LHCN-M2 (cell line): ENCODE results near the gene LDAH. TPM values are rescaled to one million over a fixed set of nuclear protein-coding genes. Genes with fewer than 3 reads are reported as not detected.
"Not testable (repeated sequence)": the region's sequence is repeated elsewhere in the genome, so short reads cannot be mapped to it uniquely, and the experiment has no call there.

Experiments used
- DNase-seq: peaks from one replicate; pipeline ENCODE4 v3.0.0-alpha.2; 2012; ENCODE audit warnings: low read depth
- total RNA-seq: library from RNA; depleted of rRNA; stranded (reverse); fragments of >200 nt; gene quantifications from 2 replicates; pipeline ENCODE4 v1.2.3, GENCODE V29; 2014

The LDAH gene
- total RNA-seq, 1 experiment from 2014 or later: 24.3 TPM

DNA sequence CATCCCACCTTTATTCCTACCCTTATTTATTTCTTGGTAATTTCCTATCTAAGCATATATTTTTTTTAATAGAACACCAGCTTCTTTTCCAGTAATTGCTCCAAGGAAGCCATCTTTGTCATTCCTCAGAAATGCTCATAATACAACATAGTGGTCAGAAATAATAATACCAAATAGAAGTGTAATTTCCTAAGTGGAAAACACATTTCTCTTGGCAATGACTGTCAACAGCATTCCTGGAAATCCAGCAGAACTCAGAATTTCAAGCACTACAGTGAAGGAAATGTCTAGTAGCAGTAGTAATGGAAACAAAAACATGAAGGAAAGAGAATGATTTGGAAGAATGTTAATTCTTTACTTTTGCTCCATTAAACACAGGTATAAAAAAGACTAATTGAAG, 99.4 kb downstream of the LDAH start:
- DNase-seq: no peak

DNA sequence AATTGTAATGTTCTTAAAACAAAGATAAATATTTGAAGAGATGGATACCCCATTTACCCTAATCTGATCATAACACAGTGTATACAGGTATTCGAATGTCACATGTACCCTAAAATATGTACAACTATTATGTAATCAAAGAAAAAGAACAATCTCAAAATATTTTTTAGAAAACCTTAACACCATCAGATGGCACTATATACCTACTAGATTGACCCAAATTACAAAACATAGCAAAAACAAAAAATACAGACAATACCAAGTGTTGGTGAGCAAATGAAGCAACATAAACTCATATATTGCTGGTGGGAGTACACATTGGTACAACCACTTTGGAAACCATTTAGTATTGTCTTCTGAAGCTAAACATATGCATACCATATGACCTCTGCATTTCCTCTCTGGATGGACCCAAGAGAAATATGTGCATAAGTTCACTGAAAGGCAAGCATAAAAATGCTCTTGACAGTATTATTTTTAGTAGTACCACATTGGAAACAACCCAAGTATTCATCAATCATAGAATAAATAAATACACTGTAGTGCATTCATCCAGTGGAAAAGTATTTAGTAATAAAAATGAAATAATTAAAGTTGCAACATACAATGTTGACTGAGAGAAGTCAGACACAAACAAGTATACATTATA, 100.2 kb downstream of the LDAH start:
- no peak for DNase-seq

DNA sequence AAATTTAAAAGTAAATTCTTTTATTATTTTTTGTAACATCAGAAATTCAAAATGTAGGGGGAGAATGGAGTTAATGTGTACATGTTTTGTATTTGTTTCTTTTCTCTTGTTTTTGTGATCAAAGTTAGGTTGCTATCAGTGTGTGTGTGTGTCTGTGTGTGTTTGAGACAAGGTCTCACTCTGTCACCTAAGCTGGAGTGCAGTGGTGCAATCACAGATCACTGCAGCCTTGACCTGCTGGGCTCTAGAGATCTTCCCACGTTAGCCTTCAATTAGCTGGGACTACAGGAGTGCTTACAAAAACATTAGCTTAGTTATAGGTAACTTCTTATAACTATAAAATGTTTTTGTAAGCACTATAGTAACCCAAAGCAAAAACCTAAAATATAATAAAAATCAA, 105.3 kb downstream of the LDAH start:
- no peak for DNase-seq

DNA sequence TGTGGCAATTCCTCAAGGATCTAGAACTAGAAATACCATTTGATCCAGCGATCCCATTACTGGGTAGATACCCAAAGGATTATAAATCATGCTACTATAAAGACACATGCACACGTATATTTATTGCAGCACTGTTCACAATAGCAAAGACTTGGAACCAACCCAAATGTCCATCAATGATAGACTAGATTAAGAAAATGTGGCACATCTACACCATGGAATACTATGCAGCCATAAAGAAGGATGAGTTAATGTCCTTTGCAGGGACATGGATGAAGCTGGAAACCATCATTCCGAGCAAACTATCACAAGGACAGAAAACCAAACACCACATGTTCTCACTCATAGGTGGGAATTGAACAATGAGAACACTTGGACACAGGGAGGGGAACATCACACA, 106.7 kb downstream of the LDAH start:
- DNase-seq: not testable (repeated sequence)

DNA sequence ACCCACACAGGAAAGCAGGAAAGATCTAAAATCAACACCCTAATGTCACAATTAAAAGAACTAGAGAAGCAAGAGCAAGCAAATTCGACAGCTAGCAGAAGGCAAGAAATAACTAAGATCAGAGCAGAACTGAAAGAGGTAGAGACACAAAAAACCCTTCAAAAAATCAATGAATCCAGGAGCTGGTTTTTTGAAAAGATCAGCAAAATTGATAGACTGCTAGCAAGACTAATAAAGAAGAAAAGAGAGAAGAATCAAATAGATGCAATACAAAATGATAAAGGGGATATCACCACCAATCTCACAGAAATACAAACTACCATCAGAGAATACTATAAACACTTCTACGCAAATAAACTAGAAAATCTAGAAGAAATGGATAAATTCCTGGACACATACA, 108.5 kb downstream of the LDAH start:
- not testable (repeated sequence) for DNase-seq

DNA sequence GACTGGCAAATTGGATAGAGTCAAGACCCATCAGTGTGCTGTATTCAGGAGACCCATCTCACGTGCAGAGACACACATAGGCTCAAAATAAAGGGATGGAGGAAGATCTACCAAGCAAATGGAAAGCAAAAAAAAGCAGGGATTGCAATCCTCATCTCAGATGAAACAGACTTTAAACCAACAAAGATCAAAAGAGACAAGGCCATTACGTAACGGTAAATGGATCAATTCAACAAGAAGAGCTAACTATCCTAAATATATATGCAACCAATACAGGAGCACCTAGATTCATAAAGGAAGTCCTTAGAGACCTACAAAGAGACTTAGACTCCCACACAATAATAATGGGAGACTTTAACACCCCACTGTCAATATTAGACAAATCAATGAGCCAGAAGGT, 109.3 kb downstream of the LDAH start:
- DNase-seq: not testable (repeated sequence)

DNA sequence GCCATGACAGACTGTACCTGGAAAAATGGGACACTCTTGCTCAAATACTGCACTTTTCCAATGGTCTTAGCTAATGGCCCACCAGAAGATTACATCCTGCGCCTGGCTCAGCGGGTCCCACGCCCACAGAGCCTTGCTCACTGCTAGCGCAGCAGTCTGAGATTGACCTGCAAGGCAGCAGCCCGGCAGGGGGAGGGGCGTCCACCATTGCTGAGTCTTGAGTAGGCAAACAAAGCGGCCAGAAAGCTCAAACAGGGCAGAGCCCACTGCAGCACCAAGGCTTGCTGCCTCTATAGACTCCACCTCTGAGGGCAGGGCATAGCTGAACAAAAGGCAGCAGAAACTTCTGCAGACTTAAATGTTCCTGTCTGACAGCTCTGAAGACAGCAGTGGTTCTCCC, 111.3 kb downstream of the LDAH start:
- DNase-seq: not testable (repeated sequence)

DNA sequence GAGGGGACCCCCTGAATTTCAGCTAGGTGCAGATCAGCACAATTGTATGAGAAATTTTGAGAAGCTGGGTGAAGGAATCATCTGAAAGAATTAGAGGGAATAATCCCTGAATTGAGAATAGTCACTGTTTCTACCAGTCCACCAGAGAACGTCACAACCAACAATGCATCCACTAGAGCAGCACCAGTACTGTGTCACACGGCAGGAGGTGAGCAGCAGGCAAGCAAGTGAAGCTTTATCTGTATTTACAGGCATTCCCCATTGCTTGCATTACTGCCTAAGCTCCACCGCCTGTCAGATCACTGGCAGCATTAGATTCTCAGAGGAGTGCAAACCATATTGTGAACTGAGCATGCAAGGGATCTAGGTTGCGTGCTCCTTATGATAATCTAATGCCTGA, 115.3 kb downstream of the LDAH start:
- DNase-seq: no peak

DNA sequence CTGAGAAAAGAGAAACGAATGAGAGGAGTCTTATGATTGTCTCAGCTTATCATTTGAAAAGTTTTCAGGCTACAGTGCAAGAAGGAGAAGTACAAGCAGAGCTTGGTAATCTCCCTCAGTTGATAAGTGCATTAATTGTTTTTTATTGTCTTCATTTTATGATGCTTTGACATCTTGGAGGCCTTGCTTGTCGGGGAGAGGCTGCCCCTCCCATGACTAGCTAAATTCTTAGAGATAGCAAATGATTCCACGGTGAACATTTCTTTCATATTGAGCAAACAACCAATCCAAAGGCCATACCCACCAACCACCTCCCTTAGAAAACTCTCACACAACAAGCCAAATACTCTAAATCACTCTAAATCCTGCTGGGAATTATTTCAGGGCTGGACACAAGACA, 116.1 kb downstream of the LDAH start:
- no peak for DNase-seq

DNA sequence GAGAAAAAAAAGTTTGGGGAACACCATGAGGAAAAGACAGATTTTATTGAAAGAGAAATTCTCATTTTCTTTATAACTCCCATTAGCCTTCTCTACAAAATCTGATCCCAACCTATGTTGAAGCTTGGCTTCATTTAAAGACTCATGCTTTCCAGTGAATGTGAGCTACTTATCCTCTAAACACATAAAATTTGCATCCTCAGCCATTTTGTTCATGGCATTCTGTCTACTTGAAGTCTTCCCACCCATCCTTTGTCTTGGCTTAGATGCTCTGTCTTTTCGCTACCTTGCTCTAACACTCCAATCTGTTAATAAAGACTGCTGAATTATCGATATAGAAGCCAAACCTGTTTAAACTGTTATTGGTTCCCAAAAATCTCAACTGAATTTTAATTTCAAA, 116.7 kb downstream of the LDAH start:
- DNase-seq: no peak

DNA sequence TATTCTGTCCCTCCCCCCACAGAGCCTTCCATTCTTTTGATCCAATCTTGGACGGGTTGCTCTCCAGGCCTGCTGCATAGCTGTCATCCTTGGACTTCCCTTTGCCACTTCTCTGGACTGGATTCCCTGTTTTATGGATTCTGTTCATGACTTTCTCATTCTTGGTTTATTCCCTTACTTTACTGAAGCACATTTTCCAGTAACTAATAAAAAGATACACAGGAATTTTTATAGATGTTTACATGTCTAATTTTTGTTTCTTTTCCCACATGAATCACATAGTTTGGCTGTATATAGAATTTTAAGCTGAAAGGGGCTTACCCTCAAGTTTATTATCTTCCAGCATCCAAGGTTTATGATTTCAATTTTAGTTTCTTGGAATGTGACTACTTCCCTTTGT, 118.0 kb downstream of the LDAH start:
- DNase-seq: no peak

DNA sequence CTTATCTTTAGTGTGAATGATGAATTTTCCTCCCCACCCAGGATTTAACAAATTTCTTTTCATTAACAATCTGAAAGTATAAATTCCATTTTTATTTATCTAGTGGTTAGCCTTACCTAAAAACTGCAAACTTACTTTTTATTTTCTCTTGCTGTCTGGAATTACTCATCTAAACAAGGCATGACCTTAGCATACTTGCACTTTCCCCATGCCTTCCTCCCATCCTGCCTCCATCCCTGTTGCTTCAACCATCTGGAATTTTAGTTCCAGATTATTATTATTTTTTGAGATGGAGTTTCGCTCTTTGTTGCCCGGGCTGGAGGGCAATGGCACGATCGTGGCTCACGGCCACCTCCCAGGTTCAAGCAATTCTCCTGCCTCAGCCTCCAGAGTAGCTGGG, 120.3 kb downstream of the LDAH start:
- DNase-seq: no peak

DNA sequence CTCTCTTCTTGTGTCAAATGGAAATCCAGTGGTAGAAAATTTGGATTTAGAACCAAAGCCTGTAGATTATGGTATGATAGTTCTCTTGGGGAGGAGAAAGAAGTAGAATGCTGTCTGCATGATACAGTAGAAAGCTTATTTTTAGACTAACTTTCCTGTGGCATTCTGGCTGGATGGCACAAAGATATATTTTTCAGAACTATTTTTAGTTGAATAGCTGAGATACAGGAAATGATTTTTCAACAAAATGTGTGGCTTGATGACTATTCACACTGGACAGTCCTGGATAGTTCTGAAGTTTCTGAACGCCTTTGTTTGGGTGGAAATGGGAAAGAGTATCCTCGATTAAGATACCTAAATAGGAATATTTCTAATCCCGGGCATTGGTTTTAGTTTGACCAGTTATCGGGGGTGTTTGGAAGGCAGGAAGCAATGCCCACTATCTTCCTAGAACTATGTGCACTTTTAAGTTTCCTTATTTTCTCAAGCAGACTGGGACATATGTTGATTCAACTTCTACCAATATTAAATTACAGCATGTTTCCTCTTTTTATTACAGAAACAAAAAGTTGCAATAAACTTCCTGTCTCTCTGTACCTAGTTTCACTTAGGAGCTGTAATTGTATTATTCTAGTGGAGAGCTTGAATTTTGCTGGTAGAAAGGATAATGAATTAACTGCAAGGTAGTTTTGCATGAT, 123.8 kb downstream of the LDAH start:
- peak; percentile 35 for DNase-seq

DNA sequence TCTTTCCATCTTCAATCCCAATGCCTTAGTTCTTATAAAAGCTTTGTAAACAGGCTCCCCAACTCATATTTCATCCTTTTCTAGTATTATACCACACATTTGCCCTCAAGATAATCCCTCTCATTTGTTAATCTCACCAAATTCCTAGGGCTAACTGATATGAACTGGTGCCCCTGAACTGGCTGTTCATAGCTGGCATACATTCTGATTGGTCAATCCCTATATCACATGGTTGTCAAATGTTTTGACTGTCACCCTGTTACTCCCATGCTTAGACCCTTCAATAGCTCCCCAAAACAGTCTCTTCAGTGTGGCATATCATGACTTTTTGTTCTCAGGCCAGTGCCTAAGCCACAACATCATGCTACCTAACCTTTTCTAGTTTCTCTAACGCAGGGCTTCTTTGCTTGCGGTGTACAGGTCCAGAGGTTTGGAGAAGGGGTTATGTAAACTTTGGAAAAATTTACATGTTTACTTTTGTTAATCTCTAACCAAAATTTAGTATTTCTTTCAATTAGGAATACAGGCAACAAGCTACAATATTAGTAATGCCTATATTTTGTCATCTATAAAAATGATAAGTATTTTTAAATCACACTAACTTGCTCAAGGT, 125.5 kb downstream of the LDAH start:
- DNase-seq: no peak

DNA sequence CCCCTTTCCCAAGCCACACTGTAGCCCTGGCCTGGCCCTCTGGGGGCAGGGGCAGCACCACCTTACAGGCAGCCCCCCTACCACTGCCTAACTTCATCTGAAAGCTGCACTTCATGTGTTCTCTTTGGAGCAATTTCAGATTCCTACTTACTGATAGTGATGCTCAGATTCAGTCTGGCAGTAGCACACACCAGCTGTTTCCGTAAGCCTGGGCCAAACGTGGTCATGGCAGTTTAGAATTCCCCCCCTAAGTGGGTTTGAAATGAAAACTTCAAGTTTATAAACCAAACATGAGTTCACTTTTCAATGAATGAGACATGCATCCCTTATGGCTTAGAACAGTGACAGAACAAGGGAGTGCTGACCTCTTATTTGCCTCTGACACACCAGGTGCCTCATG, 126.5 kb downstream of the LDAH start:
- no peak for DNase-seq

DNA sequence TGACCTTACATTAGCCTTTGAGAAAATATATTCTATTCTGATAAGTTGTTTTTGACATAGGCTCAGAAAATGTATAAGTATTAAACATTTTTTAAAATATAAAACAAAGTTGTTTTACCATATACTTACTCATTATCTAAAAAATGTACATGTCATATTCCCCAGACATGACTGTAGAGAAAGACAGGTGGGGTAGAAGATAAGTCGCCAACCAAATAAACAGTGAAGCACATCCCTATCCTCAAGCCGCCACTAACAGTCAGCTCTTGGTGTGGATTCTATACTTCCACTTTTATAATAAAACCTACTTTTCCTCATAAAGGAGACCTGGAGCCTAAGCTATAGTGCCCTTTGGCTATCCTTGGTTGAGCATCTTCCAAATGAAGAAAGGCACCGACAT, 129.6 kb downstream of the LDAH start:
- no peak for DNase-seq

DNA sequence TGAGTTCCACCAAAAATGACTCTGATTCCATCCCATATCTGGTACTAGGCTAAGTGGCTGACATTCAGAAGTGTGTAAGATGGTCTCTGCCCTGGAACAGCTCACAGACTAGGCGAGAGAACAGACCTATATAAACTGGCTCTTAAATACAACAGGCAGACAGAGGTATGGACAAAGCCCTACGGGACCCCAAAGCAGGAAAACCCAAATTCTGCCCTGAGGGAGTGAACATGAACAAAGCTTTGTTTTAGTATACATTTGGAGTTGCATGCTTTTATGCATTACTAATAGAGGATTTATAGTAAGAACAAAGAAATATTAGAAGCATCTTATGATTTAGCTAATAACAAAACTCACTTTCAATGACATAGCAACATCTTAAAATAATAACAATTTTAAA, 130.8 kb downstream of the LDAH start:
- no peak for DNase-seq

DNA sequence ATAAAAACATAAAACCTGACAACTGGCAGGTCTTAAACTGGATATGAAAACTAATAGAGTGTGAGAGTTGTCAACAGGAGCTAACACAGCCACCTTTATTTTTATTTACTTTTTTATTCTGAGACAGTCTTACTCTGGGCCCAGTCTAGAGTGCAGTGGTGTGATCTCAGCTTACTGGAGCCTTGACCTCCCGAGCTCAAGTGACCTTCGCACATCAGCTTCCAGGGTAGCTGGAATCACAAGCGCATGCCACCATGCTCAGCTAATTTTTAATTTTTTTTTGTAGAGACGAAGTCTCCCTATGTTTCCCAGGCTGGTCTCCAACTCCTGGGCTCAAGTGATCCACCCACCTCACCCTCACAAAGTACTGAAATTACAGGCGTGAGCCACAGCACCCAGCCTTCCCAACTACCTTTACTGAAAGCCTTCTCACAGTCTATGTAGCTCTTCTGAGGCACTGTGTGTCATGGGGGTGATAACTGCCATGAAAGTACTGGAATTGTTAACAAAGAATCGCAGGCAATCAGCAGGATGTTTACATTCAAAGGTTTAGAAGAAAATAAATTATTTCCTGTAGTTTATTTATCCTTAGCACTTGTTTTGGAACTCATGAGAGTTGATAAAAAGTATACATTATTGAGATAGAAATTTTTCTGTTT, 131.7 kb downstream of the LDAH start:
- no peak for DNase-seq

DNA sequence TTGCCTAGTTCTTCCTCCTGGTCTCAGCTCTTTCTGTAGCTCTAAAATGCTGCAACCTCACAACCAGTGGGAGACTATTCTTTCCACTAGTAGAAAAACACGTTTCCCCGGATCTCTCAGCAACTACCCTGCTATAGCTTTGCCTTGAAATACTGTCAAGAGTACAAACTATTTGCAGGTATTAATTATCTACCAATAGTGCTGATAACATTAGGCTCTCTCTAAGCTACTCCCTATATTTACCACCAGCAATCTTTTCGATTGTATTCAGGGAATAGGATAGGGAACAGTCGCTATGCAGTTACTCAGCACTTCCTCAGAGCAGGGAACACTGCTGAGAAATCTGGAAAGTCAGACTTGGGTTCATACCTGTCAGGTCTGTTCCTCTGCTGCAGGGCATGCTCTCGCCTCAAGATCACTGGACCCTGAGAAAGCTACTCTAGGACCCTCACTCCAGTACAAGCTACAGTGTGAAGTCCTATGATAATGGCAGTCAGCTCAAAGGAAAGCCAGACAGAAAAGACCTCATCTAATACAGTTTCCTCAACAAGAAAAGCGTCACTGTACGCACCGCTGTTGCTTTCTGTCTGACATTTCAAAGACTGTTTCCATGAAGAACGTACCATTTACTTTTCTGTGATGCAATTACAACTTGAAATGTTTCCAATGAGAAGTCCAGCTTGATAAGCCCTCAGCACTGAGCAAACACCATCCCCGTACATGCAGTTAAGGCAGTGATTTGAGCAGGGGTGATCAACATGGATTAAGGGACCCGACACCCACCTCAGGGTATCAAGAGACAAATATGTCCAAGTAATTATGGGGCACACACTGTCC, 133.3 kb downstream of the LDAH start:
- DNase-seq: no peak

DNA sequence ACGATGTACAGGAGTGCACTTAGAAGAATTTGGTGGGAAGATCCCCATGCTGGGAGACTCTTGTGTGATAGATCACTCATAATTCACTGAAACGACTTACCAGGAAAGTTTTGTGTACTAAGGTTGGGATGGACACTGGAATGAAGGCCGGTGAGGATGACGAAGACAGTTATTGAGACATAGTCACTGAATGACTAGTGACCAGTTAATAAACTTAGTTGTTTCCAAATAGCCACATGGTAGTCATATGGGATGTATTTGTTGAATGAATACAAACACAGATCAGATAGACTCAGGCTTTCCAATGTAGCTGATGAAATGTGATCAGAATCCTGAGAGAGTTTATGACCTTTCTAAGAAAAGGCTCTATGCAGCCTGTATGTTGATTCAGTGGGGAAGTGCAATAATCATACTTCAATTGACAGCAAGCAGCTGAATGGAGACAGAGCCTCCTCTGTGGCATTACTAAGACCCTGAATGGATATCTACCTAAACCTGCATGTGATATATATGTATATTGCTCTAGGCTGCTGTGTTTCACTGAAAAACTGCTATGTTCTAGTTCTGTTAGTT, 135.6 kb downstream of the LDAH start:
- no peak for DNase-seq

DNA sequence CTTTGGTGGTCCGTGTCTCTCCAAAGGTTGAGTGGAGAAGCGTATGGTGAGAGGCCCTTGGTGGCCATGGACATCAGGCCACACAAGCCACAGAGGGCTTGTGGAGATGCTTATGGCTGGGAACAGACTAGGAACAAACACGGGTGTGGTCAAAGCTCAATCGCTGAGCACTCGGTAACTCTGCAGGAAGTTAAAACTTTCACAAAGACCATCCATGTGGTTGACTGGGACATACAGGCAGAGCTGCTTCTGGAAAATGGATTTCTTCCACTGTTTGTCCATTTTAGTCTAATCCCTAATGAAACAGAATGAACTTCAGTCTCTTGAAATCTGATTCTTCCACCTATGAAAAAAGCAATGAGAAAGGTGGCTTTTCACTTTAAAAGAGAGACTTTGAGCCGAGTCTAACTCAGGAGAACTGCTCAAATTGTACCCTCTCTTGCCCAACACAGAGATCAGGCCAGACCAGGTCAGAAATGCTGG, 138.3 kb downstream of the LDAH start:
- DNase-seq: no peak
